Gastrocnemius medialis (tissue), 4 donors: ENCODE data around the gene CPB1. TPM values are rescaled to one million over a fixed set of nuclear protein-coding genes. Genes with fewer than 3 reads are reported as not detected.

Experiments used
- ATAC-seq, 2 donors: fragments of 150-250 bp; one replicate each; pipeline ENCODE4 v1.9.1; 2016
- DNase-seq, 2 donors: peaks; one replicate each; pipeline ENCODE4 v3.0.0-alpha.2; 2019
- H3K27ac ChIP-seq, 4 donors: fragments of 200-600 bp; sonication (generic); 1 replicate in 1 of 4; 2 replicates in 3 of 4; pipeline ENCODE4 v1.5.1; 2016 to 2018; ENCODE audit warnings: mild to moderate bottlenecking in 2 of 4, moderate library complexity in 1 of 4
- H3K27me3 ChIP-seq, 3 donors: fragments of 200-600 bp; sonication (generic) in 2 of 3; 1 replicate in 1 of 3; 2 replicates in 2 of 3; pipeline versions ENCODE4 v1.5.1 to v1.6.0; 2016 to 2019; ENCODE audit warnings: mild to moderate bottlenecking in 1 of 3, moderate library complexity in 1 of 3
- H3K36me3 ChIP-seq, 2 donors: fragments of 200-600 bp; sonication (generic) in 1 of 2; one replicate each; pipeline ENCODE4 v1.5.1; 2017 to 2018
- H3K4me1 ChIP-seq, 2 donors: fragments of 200-600 bp; sonication (generic) in 1 of 2; one replicate each; pipeline ENCODE4 v1.5.1; 2016 to 2017; ENCODE audit warnings: mild to moderate bottlenecking in 2 of 2
- H3K4me3 ChIP-seq, 4 donors: fragments of 200-600 bp; sonication (generic) in 3 of 4; 1 replicate in 1 of 4; 2 replicates in 3 of 4; pipeline ENCODE4 v1.5.1; 2016 to 2019; ENCODE audit warnings: mild to moderate bottlenecking in 2 of 4
- H3K9me3 ChIP-seq, 3 donors: fragments of 200-600 bp; sonication (generic) in 2 of 3; 1 replicate in 1 of 3; 2 replicates in 2 of 3; pipeline ENCODE4 v1.5.1; 2016 to 2019
- CTCF ChIP-seq, 5 experiments: fragments of 450-650 bp in 3 of 5; fragments of 200-600 bp in 2 of 5; sonication (generic) in 2 of 5; IDR thresholded peaks in 4 of 5; conservative IDR thresholded peaks in 1 of 5; 1 replicate in 4 of 5; 2 replicates in 1 of 5; pipeline ENCODE4 v1.5.1; 2016 to 2019; ENCODE audit warnings: antibody characterized with exemption in 5 of 5, mild to moderate bottlenecking in 3 of 5, moderate library complexity in 3 of 5
- POLR2A ChIP-seq, 2 donors: fragments of 450-650 bp; IDR thresholded peaks; one replicate each; pipeline ENCODE4 v1.6.1; 2017; ENCODE audit warnings: antibody characterized with exemption in 2 of 2, mild to moderate bottlenecking in 2 of 2, moderate library complexity in 2 of 2
- in situ Hi-C, 4 donors: fragments of 200-750 bp; cut with MboI; loops; one replicate each; pipeline versions ENCODE4 v1.15.0 to v1.8.0; 2017; ENCODE audit warnings: low sequenced_read_pairs in 4 of 4
- intact Hi-C: fragments of 100-400 bp; cut with DNase I; formaldehyde crosslinking; loops from one replicate; pipeline ENCODE4 v1.15.1; 2023; ENCODE audit warnings: low total_unique reads
- total RNA-seq, 4 donors: library from RNA; depleted of rRNA; stranded (reverse); fragments of >200 nt; gene quantifications; one replicate each; pipeline versions ENCODE4 v1.1.0 to v1.2.3, GENCODE V29; 2016

CPB1 gene
- total RNA-seq, 4 donors from 2014 or later, result 0.76 TPM; not detected in 3

GRCh38 chr3:148797795-148798194 lies 29.8 kb upstream of the CPB1 start:
- intact Hi-C loops (no loop called here), in situ Hi-C loops (no loop called here)
- Histone ChIP-seq H3K27me3 (no peaks in the 10 kb centered on the region), H3K27ac (no peak overlapping the region), H3K36me3 (no peaks in the 10 kb centered on the region), H3K4me3 (no peak overlapping the region), H3K9me3 (no peaks in the 10 kb centered on the region), H3K4me1 (no peaks in the 10 kb centered on the region)
- ATAC-seq (no peak), DNase-seq (no peak)
- TF ChIP-seq POLR2A (IDR thresholded peaks at IDR 0.05), result no peak
- no peak for TF ChIP-seq CTCF (IDR thresholded peaks at IDR 0.05 in 4 of 5, conservative IDR thresholded peaks at IDR 0.05 in 1 of 5)

GRCh38 chr3:148800414-148800813 lies 27.2 kb upstream of the CPB1 start:
- no peak overlapping the region for H3K27ac ChIP-seq
- in situ Hi-C loops (no loop called here), intact Hi-C loops (no loop called here)
- H3K36me3 ChIP-seq, result no peaks in the 10 kb centered on the region
- TF ChIP-seq CTCF (IDR thresholded peaks at IDR 0.05 in 4 of 5, conservative IDR thresholded peaks at IDR 0.05 in 1 of 5) (no peak), POLR2A (IDR thresholded peaks at IDR 0.05) (no peak)
- DNase-seq (no peak), ATAC-seq (no peak)
- H3K4me1 ChIP-seq, result no peaks in the 10 kb centered on the region
- H3K4me3 ChIP-seq, result no peak overlapping the region
- no peaks in the 10 kb centered on the region for H3K27me3 ChIP-seq
- no peaks in the 10 kb centered on the region for H3K9me3 ChIP-seq

GRCh38 chr3:148809835-148810234 lies 17.8 kb upstream of the CPB1 start:
- DNase-seq, result no peak
- in situ Hi-C loops (no loop called here), intact Hi-C loops (no loop called here)
- Histone ChIP-seq H3K36me3 (no peaks in the 10 kb centered on the region), H3K27ac (no peak overlapping the region), H3K4me3 (no peak overlapping the region), H3K9me3 (no peaks in the 10 kb centered on the region), H3K27me3 (no peaks in the 10 kb centered on the region), H3K4me1 (no peaks in the 10 kb centered on the region)
- TF ChIP-seq POLR2A (IDR thresholded peaks at IDR 0.05), result no peak
- TF ChIP-seq CTCF (IDR thresholded peaks at IDR 0.05 in 4 of 5, conservative IDR thresholded peaks at IDR 0.05 in 1 of 5), result no peak
- ATAC-seq, result no peak

- Histone ChIP-seq H3K27me3 (no peaks in the 10 kb centered on the region), H3K4me3 (no peak overlapping the region)
- intact Hi-C loops, result no loop called here
Observed at GRCh38 chr3:148815316-148816110, 12.1 kb upstream of the CPB1 start.

More at GRCh38 chr3:148815316-148816110, 12.1 kb upstream of the CPB1 start:
- no peak for TF ChIP-seq CTCF (IDR thresholded peaks at IDR 0.05 in 4 of 5, conservative IDR thresholded peaks at IDR 0.05 in 1 of 5)
- TF ChIP-seq POLR2A (IDR thresholded peaks at IDR 0.05), result no peak
- Histone ChIP-seq H3K36me3 (no peaks in the 10 kb centered on the region), H3K27ac (no peak overlapping the region), H3K4me1 (no peaks in the 10 kb centered on the region), H3K9me3 (no peaks in the 10 kb centered on the region)
- in situ Hi-C loops, result no loop called here
- no peak for DNase-seq
- no peak for ATAC-seq
